DMS114 treated with DMSO at 0.1 percent for 48 hours (cell line): Measurements from ENCODE around the gene ACOT12.

ENCODE experiments used
- DNase-seq: peaks from one replicate; lab custom pipeline; 2025; ENCODE audit not compliant: unreplicated experiment; lab: John Stamatoyannopoulos, UW

Gene ACOT12

GRCh38 chr5:81401266-81401665 lies 7.3 kb upstream of the ACOT12 start:
- DNase-seq = no peak

- DNase-seq = no peak
These were observed 6.4 kb upstream of the ACOT12 start for GRCh38 chr5:81400375-81400774.

- DNase-seq = no peak
These were observed 4.8 kb upstream of the ACOT12 start for GRCh38 chr5:81398741-81399140.

- DNase-seq = no peak
These were observed 3.2 kb upstream of the ACOT12 start for GRCh38 chr5:81397176-81397575.

GRCh38 chr5:81395262-81395661 lies 1.3 kb upstream of the ACOT12 start:
- no peak for DNase-seq

- no peak for DNase-seq
These were observed 528 bp downstream of the ACOT12 start for GRCh38 chr5:81393430-81393782.

- DNase-seq = no peak
These were observed 4.9 kb downstream of the ACOT12 start for GRCh38 chr5:81389025-81389424.

- DNase-seq = no peak
These were observed 5.8 kb downstream of the ACOT12 start for GRCh38 chr5:81388169-81388568.

- no peak for DNase-seq
These were observed 10.1 kb downstream of the ACOT12 start for GRCh38 chr5:81383867-81384266.

GRCh38 chr5:81371354-81371876 lies 22.5 kb downstream of the ACOT12 start:
- DNase-seq = no peak

- DNase-seq = no peak
These were observed 23.0 kb downstream of the ACOT12 start for GRCh38 chr5:81370912-81371311.

GRCh38 chr5:81365541-81365940 lies 28.4 kb downstream of the ACOT12 start:
- DNase-seq = no peak

- no peak for DNase-seq
These were observed 30.7 kb downstream of the ACOT12 start for GRCh38 chr5:81363093-81363871.

GRCh38 chr5:81361600-81361999 lies 32.3 kb downstream of the ACOT12 start:
- no peak for DNase-seq

- no peak for DNase-seq
These were observed 33.3 kb downstream of the ACOT12 start for GRCh38 chr5:81360640-81361039.

- no peak for DNase-seq
These were observed 34.1 kb downstream of the ACOT12 start for GRCh38 chr5:81359881-81360280.

GRCh38 chr5:81359108-81359507 lies 34.8 kb downstream of the ACOT12 start:
- no peak for DNase-seq

GRCh38 chr5:81355291-81356251 lies 38.4 kb downstream of the ACOT12 start:
- DNase-seq = no peak

- DNase-seq = no peak
These were observed 39.8 kb downstream of the ACOT12 start for GRCh38 chr5:81354093-81354492.

- DNase-seq = no peak
These were observed 40.7 kb downstream of the ACOT12 start for GRCh38 chr5:81353189-81353588.

GRCh38 chr5:81350507-81350906 lies 43.4 kb downstream of the ACOT12 start:
- DNase-seq = no peak

- DNase-seq = no peak
These were observed 44.8 kb downstream of the ACOT12 start for GRCh38 chr5:81349161-81349560.
